Activated CD4-positive, alpha-beta T cell treated with anti-CD3 and anti-CD28 coated beads for 24 hours (primary cell): ENCODE measurements around the gene CLSTN2.

ENCODE experiments used
- DNase-seq, 2 donors: peaks; one replicate each; pipeline ENCODE4 v3.0.0-alpha.2; 2020; ENCODE audit warnings: low read depth in 2 of 2

Gene CLSTN2

DNA sequence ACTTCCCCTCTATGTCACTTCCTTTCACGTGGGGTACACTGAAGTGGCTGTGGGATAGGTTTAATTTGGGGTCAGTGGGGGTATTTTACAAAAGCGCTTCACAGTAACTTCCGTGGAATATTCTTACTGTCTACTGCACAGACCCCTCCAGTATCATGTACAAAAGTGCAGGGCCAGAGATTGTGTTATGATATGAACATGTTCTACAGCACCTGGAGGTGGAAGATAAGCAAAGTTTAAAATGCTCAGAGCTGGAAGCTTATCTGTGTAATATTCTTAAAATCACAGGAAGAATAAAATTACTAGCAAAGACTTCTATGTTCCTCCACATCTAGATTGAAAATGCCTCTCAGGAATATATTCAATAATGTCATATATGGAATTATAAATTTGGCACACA is 658.8 kb downstream of the CLSTN2 start:
- no peak for DNase-seq

DNA sequence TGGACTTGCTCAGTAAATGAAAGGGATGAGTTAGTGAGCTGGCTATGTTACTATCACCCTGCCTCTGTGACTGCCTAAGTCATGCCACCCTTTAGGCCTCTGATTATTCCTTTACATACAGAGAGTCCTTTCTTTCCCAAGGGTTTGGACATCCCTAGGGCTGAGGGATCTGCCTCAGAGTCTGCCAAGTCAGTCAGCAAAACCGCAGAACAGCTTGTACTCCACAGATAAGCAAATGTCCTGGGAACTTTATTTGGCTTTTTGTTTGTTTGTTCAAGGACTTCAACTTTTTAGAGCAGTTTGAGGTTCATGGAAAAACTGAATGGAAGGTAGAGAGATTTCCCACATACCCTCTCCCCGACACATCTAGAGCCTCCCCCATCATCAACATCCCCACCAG is 660.3 kb downstream of the CLSTN2 start:
- no peak for DNase-seq

DNA sequence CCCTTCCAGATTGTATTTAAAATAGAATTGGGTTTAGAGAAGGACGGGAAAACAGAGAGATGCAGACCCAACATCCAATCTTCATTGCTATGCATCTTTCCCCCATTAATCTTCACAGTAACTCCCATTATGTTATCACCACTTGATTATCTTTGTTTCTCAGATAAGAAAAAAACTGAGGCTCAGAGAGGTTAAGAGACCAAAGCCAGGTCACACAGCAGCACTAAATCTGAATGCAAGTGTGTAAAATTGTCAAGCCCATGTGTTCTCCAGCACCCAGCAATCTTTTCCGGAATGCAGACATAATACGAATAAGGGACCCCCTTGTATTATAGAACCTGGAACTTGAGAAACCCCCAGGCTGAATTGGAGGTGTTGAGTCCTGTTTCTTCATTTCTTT is 662.4 kb downstream of the CLSTN2 start:
- DNase-seq = no peak

DNA sequence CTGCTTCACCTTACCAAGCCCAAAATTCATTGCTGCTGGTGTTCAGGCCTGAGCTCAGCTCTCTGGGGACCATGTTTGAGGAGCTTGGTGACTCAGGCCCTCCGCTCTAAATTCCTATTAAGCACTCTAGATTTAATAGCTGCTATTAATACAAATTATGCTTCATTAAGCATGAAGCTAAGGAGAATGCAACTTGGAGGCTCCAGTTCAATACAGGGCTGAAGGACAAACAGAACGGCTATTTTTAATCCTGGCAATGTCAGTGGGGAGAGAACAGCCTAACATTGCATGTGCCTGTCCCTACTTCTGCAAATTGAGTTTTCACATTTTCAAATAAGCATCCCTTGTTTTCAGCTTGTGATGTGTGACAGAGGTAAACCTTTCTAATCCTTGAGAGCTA is 662.8 kb downstream of the CLSTN2 start:
- DNase-seq = no peak

DNA sequence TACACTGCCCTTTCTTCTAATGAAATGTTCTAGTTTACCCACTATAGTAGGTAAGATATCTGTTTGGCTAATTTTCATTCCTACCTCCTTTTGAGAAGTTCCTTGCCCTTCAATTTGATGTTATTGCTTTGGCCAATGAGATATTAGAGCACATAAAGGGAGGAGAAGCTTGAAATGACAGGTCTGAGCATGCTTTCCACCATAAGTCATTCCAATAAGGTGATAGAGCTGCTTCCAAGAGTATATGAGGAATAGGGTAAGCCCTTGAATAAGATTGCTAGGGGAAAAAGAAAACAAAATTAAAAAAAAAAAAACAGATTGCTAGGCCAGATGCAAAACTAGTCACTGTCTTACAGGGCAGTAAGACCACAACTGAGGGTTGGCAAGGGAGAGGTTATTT is 664.0 kb downstream of the CLSTN2 start:
- DNase-seq = no peak

DNA sequence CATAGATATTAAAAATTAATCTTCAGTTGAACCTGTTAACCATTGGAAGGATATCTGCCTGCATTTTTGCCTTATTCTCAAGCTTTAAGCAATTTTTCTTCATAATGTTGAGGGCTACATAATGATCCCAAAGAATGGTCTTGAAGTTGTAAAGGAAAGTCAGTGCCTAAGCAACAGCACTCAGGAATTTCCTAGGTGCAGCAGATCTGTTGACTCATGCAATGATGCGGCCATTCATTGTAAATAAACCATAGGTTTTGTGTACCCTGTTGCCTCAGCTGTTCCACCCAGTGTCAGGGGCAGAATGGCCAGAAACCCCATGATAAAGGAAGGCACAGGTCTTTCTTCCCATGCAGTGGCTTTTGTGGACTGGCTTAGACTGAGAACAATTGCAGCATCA is 664.5 kb downstream of the CLSTN2 start:
- no peak for DNase-seq

DNA sequence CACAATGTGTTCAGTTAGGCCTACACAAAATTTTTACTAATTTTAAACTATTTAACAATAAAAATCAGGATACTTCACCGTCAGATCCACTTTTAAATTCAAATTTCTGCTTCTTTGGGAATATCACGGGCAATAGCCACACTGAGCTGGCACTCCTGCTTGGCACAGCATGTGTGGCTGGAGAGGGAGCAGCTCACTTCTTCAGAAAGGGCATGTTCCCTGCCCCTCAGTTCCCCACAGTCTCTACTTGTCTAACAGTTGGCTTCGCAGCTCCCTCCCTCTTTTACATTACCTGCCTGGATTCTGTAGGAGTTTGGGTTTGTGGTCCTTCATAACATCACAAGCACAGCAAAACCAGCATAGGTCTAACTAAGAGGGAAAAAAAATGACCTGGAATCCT is 666.9 kb downstream of the CLSTN2 start:
- DNase-seq = no peak

DNA sequence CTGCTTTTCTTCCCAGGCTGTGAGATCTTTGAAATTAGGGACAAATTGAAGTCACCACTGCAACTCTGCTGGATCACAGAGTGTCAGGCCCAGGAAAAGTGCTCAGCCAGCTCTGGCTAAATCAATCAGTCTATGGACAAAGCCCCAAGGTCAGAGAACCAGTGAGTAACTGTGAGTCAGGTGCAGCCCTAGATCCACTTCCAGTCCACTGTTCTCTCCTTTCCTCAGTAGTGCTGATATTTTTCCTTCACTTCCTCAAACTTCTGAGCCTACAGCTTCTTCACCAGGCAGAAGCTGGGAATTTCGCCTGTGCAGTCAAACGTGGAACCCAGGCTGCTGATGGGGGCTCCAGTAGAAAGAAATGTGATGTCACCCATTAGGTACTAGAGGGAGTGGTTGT is 667.8 kb downstream of the CLSTN2 start:
- DNase-seq = no peak

DNA sequence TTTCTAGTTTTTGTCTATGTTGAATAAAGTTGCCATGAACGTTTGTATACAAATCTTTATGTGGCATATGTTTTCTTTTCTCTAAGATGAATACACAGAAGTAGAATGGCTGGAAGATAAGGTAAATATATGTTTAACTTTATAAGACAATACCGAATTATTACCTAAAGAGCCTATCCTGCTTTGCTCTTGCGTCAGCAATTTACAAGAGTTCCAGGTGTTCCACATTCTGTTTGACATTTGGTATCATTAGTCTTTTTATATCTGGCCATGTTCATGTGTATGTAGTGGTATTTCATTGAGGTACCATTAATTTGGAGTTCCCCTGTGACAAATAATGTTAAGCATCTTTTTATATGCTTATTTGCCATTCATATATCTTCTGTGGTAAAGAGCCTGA is 668.8 kb downstream of the CLSTN2 start:
- no peak for DNase-seq

DNA sequence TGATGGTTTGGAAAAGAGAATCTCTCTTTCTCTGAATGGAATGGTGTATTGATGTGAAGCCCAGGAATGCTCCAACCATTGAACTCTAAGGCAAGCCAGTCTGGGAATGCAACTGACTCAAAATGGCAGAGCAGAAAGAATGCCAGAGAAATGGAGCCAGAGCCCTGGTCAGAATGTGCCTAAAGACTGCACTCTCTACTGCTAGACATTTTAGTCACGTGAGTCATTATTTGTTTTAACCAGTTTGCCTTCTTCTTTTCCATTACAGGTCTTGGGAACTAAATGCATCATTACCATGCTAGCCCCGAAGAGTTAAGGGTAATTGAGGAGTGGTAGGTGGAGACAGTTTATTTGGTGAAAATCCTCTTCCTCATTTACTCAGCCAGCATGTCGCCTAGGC is 675.6 kb downstream of the CLSTN2 start:
- no peak for DNase-seq

DNA sequence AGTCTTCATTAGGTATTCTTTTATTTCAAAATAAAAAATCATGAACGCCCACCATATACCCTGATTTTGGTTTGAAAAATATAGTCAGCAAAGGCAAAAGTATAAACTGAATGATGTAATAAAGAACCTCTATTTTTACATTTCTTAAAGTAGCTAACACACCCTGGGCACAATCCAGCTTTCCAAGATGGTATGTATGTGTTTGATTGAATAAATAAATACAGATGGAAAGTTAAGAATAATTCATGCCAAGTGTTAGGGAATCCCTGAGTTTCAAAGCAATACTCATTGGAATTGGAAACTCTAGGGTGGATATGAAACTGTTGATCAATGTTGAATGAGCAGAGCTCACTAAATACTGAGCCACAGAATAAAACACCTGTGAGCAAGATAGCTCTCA is 679.0 kb downstream of the CLSTN2 start:
- no peak for DNase-seq

DNA sequence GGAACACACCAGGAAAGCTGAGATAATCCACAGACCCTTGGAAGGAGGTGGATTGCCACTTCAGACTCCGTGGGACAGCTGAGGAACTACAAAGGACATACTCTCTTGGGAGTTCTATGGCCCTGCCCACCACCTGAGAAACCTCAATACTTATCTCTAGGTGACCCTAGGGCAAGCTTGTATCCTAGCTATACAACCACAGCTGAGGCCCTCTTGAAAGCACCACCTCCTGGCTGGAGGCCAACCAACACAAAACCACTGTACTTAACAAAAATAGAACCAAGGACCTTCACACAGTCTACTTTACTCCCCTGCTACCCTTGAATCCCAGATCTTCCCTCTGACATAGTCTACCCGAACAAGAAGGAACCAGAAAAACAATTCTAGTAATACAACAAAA is 682.1 kb downstream of the CLSTN2 start:
- no peak for DNase-seq

DNA sequence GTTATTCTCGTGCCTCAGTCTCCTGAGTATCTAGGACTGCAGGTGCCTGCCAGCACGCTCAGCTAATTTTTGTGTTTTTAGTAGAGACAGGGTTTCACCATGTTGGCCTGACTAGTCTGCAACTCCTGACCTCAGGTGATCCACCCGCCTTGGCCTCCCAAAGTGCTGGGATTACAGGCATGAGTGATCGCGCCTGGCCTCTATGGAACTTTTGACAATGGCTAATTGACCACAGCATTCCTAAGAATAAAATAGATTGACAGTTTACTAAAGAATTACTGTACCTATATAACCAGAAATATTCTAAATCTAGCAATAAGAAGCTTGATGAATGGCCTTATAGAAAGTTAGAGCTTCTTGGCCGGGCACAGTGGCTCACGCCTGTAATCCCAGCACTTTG is 691.9 kb downstream of the CLSTN2 start:
- DNase-seq = no peak
